Middle frontal gyrus (tissue), 1 donor: ENCODE data around the gene INTS4.
"Not testable (repeated sequence)": the region's sequence is repeated elsewhere in the genome, so short reads cannot be mapped to it uniquely, and the experiment has no call there.

Experiments
- DNase-seq: peaks from one replicate; pipeline ENCODE4 v3.0.0-alpha.2; 2015; ENCODE audit warnings: low spot score; ENCODE audit errors: extremely low spot score

INTS4 gene

DNA sequence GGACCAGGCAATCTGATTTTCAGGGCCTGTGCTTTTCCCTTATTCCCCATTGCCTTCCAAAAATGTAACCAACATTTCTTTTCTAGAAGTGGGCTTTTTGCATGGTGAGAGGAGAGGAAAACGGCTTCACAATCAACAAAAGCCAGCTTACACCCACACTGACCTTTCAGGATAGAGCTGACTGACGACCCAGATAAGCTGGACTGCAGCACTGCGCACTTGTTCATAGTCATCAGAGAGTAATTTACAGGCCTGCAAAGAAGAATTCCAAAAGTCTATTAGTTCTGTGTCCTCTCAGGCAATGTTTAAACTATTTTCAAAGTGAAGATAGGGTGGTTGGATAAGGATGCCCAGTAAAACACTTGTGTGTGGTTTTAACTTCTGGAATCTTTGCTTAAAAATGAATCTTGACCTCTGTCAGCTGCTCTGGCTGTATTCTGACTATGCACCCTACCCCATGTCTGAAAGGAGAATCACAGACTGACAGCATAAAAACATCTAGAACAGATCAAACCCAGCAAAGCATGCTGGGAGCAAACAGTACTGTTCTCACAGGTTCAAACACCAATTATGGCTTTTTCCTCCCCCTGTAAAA lies 35.8 kb downstream of the INTS4 start:
- not testable (repeated sequence) for DNase-seq

DNA sequence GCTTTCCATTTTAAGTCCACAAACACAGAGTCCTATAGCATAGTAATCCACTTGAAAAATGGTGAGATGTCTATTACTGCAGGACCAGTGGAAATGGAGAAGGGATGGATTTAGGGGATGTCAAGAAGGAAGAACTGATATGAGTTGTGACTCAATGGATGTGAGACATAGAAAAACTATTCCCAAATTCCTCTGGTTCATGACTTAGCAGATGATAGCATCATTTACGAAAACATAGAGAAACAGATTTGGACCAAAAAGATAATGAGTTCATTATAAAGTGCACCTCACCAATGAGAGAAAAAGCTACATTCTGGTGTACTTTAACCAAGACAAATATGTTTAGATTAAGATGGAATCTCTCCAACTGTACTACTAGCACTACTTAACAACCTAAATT lies 51.2 kb downstream of the INTS4 start:
- DNase-seq = not testable (repeated sequence)

DNA sequence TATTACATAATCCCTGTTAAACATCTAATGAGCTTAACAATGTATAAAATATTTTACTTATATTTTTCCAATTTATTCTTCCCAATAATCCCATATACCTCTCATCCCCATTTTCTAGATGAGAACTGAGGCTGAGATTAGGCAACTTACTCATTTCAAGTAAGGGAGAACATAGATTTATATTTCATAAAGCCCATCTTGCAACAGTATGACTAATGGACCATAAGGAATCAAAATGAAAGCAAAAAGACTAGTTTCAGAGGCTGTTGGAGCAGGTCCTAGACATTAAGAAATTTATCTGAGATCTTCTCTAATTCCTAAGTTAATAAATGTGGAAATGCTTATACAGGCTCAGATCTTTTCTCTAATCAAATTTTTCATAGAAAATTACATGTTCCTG lies 52.0 kb downstream of the INTS4 start:
- DNase-seq = not testable (repeated sequence)

DNA sequence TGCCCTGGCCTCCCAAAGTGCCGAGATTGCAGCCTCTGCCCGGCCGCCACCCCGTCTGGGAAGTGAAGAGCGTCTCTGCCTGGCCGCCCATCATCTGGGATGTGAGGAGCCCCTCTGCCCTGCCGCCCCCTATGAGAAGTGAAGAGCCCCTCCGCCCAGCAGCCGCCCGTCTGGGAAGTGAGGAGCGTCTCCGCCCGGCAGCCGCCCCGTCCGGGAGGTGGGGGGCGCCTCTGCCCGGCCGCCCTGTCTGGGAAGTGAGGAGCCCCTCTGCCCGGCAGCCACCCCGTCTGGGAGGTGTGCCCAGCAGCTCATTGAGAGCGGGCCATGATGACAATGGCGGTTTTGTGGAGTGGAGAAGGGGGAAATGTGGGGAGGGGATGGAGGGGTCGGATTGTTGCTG lies 60.9 kb downstream of the INTS4 start:
- DNase-seq = not testable (repeated sequence)

DNA sequence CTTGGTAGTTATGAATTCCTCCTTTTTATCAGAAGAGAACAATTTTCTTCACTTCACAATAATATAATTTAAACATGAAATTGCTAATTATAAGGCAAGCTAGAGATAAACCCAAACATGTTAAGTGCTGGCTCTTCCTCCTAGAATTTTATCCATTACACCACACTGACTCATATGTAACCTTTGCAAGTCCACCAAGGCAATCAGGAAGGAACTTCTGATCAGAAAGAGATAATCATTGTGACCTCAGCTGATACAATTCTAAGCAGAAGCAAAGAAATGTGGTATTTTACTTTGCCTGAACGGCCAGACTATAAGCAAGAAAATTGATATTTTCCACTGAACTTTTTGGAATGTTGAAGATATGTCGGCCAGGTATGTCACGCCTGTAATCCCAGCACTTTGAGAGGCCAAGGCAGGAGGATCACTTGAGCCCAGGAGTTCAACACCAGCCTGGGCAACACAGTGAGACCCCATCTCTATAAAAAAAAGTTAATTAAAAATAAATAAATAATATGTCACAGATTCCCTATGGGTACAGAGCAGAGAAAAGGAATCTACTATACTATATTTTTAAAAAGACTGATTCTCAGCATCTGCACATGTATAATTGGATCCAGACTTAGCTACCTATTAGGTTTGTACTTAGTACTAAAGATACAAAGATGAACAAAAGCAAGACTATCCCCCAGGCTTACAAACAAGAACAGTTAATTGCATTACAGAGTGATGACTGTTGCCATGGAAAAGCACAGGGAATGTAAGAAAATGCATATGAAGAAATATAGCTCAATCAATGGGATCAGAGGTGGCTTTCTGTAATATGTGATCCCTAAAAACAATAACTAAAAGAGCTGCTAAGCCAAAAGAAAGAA lies 63.9 kb downstream of the INTS4 start:
- not testable (repeated sequence) for DNase-seq

DNA sequence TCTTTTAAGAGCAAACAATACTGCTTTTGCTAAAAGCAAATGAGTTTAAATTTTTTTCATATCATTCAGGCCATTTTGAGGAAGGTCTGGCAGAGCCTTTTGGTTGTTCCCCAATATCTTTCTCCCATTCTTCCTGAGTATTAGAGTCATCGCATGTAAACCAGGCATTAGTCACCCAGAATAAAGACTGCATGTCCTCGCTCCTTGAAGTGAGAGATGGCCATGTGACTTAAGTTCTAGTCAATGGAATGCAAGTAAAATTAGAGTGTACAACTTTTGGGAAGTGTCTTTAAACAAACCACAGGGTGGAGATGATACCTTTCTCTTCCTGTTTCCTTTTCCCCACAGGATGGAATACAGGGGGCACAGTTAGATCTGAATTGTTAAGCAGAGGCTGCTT lies 76.8 kb downstream of the INTS4 start:
- not testable (repeated sequence) for DNase-seq

DNA sequence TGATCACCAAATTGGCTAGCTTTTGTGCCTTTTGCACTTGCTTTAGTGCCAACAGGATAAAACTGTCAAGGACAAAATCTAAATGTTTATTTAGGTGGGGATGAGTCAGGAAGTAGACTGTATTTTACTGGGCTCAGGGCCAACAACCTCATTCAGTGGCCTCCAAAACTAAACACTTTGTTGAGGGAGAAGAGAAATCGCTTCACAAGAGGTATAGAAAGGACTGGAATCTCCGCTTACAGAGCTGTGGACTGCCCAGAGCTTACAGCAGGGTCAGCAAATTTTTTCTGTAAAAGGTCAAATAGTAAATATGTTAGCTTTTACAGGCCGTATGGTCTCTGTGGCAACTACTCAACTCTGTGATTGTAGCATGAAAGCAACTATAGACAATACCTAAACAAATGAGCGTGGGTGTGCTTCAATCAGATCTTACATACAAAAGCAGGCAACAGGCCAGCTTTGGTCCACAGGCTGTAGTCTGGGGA lies 80.1 kb downstream of the INTS4 start:
- DNase-seq = not testable (repeated sequence)

DNA sequence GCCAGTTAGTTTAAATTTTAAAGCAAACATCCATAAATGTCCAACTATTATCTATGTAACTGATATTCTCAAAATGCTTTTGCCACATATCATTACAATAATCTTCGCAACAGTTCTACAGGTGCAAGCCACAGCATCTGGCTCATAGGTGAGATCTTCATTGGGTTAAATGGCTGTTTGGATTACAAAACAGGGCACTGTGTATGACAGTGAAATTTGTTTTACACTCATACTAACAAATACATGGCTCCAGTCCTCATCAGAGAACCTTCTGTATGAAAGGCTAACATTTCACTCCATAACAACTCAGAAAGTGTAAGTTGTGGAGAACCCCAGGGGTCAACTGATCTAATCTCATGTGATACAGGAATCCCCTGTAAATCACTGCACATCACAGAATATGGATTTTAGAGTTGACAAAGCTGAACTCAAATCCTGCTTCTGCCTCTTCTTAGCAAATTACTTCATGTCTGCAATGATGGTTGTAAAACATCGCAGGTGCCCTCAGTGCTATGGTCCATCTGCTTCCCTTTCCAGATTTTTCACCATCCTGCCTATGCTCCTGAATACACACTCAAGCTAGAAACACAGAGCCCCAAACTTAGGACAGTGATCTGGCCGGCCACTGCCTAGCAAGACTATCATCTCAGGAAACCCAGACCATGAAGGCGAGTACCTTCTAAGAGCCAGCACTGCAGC lies 80.7 kb downstream of the INTS4 start:
- DNase-seq = not testable (repeated sequence)

DNA sequence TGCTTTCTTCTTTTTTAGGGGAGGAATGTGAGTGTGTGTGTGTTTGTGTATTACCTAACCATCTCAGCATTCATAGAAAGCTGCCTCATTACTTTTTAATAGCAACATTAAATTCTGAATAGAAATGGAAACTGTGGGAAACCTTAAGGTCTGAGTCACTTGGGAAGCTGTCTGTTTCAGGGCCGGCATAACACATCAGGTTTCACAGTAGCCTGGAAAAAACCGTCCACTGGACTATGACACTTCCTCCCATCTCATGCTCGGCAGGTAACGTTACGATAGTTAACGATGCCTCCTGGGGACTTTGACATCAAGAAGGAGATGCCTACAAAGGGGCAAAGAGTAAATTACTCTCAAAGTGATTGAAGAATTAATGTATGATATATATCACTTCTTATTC lies 83.6 kb downstream of the INTS4 start:
- DNase-seq = not testable (repeated sequence)

DNA sequence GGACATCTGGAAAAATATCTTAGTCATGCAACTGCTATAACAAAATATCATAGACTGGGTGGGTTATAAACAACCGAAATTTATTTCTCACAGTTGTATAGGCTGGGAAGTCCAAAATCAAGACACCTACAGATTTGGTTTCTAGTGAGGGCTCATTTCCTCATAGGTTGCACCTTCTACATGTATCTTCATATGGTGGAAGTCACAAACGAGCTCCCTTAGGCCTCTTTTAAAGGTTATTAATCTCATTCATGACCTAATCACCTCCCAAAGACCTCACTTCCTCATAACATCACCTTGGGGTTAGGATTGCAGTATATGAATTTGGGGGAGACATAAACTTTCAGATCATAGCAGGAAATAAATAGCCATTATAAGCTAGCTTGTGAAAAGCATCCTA lies 85.2 kb downstream of the INTS4 start:
- DNase-seq = no peak

DNA sequence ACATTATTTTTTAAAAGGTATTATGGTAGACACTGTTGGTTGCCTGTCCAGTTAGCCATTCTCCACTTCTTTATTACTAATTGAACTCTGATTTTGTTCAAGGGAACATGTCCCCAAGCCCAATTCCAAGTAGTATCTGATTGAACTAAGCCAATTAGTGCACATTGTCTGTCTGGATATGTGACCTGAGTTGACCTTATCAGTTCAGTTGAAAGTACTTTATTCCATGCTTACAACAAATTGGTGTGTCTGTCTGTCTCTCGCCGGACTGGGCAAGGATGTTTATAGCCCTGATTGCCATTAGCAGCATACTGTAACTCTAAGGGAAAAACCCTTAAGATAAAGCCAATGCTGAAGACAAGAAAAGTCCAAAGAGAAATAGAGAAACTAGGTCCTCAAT lies 85.6 kb downstream of the INTS4 start:
- DNase-seq = no peak

DNA sequence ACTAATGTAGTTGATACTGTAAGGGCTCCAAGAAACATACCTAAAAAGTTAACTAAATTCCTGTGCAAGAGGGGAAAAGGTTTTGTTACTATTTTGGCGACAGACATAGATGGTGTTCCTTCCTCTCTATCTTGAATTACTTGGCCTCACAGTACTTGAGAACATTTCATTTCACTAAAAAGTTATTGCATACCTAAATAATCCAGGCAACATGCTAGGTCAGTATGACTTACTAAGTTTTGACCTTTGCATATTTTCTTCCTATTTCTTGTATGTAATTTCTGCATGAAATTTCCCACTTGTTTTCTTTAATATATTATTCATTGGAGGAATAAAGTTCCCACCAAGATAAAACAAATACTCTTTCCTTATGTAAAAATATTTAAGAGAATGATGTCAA lies 99.5 kb downstream of the INTS4 start:
- DNase-seq = not testable (repeated sequence)

DNA sequence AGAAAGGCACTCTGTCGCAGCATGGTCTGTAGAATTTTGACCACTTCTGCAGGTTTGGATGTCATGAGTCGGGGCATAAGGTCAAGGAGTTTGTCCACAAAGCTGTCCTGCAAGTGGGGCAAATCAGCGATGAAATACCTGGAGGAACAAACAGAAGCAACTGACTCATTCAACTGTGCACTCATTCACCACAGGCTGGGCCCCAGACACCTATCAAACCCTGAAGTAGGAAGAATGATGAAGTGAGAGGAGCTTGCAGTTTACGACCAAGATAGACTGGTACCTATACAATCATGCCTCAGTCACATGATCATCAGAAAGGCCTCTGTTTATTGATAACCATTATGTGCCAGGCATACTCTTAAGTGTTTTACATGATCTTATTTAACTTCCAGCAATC lies 102.8 kb downstream of the INTS4 start:
- DNase-seq = not testable (repeated sequence)

DNA sequence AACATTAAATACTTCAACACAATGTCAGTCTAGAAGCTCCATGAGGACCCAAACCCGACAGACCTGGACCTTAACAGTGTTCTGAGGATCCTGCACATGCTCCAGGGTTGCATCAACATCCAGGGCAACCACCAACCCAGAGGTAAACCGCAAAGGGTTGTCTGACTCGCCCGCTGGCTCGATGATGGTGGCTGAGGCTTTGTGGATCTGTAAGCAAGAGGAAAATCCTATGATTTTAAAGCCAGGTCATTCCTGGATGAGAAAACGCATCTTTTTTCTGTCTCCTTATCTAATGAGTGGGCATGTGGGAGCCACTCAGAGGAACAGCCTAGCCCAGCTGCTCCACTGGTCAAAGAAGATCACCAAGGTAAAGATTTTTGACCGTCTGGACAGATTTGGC lies 103.2 kb downstream of the INTS4 start:
- DNase-seq = not testable (repeated sequence)

DNA sequence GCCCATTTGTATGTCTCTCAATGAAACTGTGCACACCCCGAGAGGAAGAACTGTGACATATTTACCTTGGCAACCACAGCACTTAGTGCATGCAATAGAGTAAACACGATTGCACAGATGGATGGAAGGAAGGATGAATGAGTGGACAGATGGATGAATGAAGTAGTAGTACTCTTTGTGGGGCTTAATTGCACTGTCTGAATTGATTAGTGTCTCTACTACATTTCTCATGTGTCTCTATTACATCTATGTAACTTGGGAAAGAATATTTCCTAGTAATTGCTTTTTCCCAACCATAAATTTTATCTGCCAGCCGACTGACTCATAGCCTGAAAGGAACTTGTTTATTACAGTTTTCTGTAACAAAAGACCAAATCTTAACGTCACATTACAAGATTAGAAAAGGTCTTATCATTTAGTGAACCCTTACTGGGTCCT lies 103.8 kb downstream of the INTS4 start:
- DNase-seq = not testable (repeated sequence)

DNA sequence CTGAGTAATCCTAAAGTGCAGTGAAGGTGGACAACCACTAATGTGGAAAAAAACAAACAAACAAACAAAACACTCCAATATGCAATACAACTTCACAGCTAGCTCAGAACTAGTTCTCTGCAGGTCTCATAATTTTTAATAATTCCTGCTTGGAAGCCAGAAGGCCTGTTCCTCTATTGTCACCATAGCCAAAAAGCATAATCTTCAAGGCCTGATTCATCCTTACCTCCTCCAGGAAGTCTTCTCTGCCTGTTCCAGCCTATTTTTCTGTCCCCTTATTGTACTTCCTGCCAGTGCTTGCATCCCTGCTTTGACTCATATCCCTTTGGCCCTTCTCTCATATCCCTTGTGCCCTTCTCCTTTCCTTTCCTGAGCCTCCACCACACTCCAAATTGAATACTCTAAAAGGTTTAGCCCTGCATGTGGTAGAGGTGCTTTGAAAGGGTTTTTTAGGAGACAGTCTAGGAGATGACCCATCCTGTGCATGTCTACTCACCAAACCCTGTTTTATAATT lies 104.3 kb downstream of the INTS4 start:
- not testable (repeated sequence) for DNase-seq

DNA sequence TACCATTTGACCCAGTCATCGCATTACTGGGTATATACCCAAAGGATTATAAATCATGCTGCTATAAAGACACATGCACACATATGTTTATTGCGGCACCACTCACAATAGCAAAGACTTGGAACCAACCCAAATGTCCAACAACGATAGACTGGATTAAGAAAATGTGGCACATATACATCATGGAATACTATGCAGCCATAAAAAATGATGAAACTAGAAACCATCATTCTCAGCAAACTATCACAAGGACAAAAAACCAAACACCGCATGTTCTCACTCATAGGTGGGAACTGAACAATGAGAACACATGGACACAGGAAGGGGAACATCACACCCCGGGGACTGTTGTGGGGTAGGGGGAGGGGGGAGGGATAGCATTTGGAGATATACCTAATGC lies 105.4 kb downstream of the INTS4 start:
- DNase-seq = not testable (repeated sequence)

DNA sequence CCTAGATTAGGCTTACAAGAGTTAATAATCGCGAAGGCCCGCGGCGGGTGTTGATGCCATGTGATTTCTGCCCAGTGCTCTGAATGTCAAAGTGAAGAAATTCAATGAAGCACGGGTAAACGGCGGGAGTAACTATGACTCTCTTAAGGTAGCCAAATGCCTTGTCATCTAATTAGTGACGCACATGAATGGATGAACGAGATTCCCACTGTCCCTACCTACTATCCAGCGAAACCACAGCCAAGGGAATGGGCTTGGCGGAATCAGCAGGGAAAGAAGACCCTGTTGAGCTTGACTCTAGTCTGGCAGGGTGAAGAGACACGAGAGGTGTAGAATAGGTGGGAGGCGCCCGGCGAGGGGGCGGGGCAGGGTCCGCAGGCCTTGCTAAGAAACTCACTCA lies 108.1 kb downstream of the INTS4 start:
- no peak for DNase-seq

DNA sequence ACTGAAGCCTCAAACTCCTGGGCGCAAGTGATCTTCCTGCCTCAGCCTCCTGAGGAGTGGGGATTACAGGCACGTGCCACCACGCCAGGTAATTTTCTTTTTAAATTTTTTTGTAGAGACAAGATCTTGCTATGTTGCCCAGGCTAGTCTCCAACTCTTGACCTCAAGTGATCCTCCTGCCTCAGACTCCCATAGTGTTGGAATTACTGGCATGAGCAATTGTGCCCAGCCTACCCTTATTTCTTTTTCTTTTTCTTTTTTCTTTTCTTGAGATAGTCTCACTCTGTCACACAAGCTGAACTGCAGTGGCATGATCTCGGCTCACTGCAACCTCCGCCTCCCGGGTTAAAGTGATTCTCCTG lies 109.7 kb downstream of the INTS4 start:
- no peak for DNase-seq

DNA sequence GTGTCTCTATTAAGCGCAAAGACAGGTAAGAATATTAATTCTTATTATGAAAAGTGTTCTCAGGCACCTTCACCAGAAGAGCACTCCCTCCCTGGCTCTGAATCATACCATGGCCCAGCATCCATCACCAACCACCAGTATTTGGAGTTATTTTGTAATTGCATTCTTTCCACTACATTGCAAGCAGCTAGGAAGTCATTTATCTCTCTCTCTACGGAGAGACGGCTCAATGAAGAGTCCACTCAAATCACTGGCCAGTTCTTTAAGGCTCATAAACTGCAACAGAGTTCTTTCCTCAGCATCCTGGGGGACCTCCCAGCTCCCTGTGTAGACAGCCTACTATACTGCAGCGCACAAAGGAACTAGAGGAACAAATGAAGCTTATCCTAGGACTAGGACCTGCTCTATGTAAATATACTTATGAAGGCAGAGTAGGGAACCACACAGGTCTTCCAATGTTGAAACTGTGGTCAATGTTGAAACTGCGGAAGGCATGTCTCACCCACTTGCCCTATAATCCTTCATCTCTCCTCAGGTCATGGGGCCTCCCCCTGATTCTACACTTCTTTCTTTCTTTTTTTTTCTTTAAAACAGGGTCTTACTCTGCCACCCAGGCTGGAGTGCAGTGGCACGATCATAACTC lies 110.2 kb downstream of the INTS4 start:
- DNase-seq = no peak

DNA sequence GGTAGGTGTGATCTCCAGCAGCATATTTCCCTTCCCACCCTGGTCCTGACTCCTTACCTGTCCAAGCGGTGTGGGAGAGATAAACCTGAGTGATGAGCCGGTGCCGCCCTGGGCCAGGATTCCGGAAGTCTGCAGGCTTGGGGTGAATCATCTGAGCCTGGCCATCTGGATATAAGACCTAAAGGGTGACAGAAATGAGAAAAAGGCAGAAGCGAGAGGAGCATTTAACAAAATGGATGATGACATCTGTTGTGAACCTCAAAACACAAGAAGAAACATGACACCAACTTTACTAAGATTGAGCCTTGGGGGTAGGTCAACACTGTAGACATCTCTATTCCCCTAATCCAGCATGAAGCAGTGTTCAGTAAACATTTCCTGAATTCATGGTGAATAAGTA lies 110.7 kb downstream of the INTS4 start:
- no peak for DNase-seq
